Measurements from ENCODE around the gene CXXC4.

CXXC4 gene

GRCh38 chr4:104490770-104491480 lies 3.8 kb downstream of the CXXC4 start:
- DNase-seq: peak; percentile 24
- in situ Hi-C loops (cut with HindIII; ENCODE audit: low pct_ligation_motif_present, low pct_unique_long_range_greater_than_20kb, low sequenced_read_pairs): no loop called here

GRCh38 chr4:104490096-104490769 lies 4.5 kb downstream of the CXXC4 start:
- in situ Hi-C loops (cut with HindIII; ENCODE audit: low pct_ligation_motif_present, low pct_unique_long_range_greater_than_20kb, low sequenced_read_pairs): no loop called here
- no peak for DNase-seq

GRCh38 chr4:104489731-104490095 lies 5.0 kb downstream of the CXXC4 start:
- in situ Hi-C loops (cut with HindIII; ENCODE audit: low pct_ligation_motif_present, low pct_unique_long_range_greater_than_20kb, low sequenced_read_pairs): no loop called here

GRCh38 chr4:104488151-104488550 lies 6.5 kb downstream of the CXXC4 start:
- in situ Hi-C loops (cut with HindIII; ENCODE audit: low pct_ligation_motif_present, low pct_unique_long_range_greater_than_20kb, low sequenced_read_pairs): no loop called here
- DNase-seq: no peak

More at GRCh38 chr4:104489731-104490095, 5.0 kb downstream of the CXXC4 start:
- no peak for DNase-seq

GRCh38 chr4:104486716-104487504 lies 7.8 kb downstream of the CXXC4 start:
- in situ Hi-C loops (cut with HindIII; ENCODE audit: low pct_ligation_motif_present, low pct_unique_long_range_greater_than_20kb, low sequenced_read_pairs): no loop called here

GRCh38 chr4:104475652-104476051 lies 19.0 kb downstream of the CXXC4 start:
- no peak for DNase-seq
- in situ Hi-C loops (cut with HindIII; ENCODE audit: low pct_ligation_motif_present, low pct_unique_long_range_greater_than_20kb, low sequenced_read_pairs): no loop called here

More at GRCh38 chr4:104486716-104487504, 7.8 kb downstream of the CXXC4 start:
- no peak for DNase-seq

- no peak for DNase-seq
- in situ Hi-C loops (cut with HindIII; ENCODE audit: low pct_ligation_motif_present, low pct_unique_long_range_greater_than_20kb, low sequenced_read_pairs): no loop called here
These were observed 21.9 kb downstream of the CXXC4 start for GRCh38 chr4:104472766-104473165.

GRCh38 chr4:104470770-104471169 lies 23.9 kb downstream of the CXXC4 start:
- in situ Hi-C loops (cut with HindIII; ENCODE audit: low pct_ligation_motif_present, low pct_unique_long_range_greater_than_20kb, low sequenced_read_pairs): no loop called here
- no peak for DNase-seq

GRCh38 chr4:104469794-104470193 lies 24.9 kb downstream of the CXXC4 start:
- in situ Hi-C loops (cut with HindIII; ENCODE audit: low pct_ligation_motif_present, low pct_unique_long_range_greater_than_20kb, low sequenced_read_pairs): no loop called here
- no peak for DNase-seq

- in situ Hi-C loops (cut with HindIII; ENCODE audit: low pct_ligation_motif_present, low pct_unique_long_range_greater_than_20kb, low sequenced_read_pairs): no loop called here
- no peak for DNase-seq
These were observed 29.1 kb downstream of the CXXC4 start for GRCh38 chr4:104465619-104466018.

GRCh38 chr4:104465201-104465600 lies 29.5 kb downstream of the CXXC4 start:
- DNase-seq: no peak
- in situ Hi-C loops (cut with HindIII; ENCODE audit: low pct_ligation_motif_present, low pct_unique_long_range_greater_than_20kb, low sequenced_read_pairs): no loop called here

GRCh38 chr4:104462641-104463040 lies 32.1 kb downstream of the CXXC4 start:
- in situ Hi-C loops (cut with HindIII; ENCODE audit: low pct_ligation_motif_present, low pct_unique_long_range_greater_than_20kb, low sequenced_read_pairs): no loop called here
- DNase-seq: no peak

- in situ Hi-C loops (cut with HindIII; ENCODE audit: low pct_ligation_motif_present, low pct_unique_long_range_greater_than_20kb, low sequenced_read_pairs): no loop called here
- no peak for DNase-seq
These were observed 37.2 kb downstream of the CXXC4 start for GRCh38 chr4:104457308-104457981.

GRCh38 chr4:104451573-104451972 lies 43.1 kb downstream of the CXXC4 start:
- peak; percentile 4 for DNase-seq
- in situ Hi-C loops (cut with HindIII; ENCODE audit: low pct_ligation_motif_present, low pct_unique_long_range_greater_than_20kb, low sequenced_read_pairs): no loop called here

- DNase-seq: no peak
- in situ Hi-C loops (cut with HindIII; ENCODE audit: low pct_ligation_motif_present, low pct_unique_long_range_greater_than_20kb, low sequenced_read_pairs): no loop called here
These were observed 45.2 kb downstream of the CXXC4 start for GRCh38 chr4:104449537-104449936.

GRCh38 chr4:104447294-104447693 lies 47.4 kb downstream of the CXXC4 start:
- in situ Hi-C loops (cut with HindIII; ENCODE audit: low pct_ligation_motif_present, low pct_unique_long_range_greater_than_20kb, low sequenced_read_pairs): no loop called here
- no peak for DNase-seq

- no peak for DNase-seq
- in situ Hi-C loops (cut with HindIII; ENCODE audit: low pct_ligation_motif_present, low pct_unique_long_range_greater_than_20kb, low sequenced_read_pairs): no loop called here
These were observed 48.0 kb downstream of the CXXC4 start for GRCh38 chr4:104446431-104447278.

- in situ Hi-C loops (cut with HindIII; ENCODE audit: low pct_ligation_motif_present, low pct_unique_long_range_greater_than_20kb, low sequenced_read_pairs): no loop called here
- no peak for DNase-seq
These were observed 50.0 kb downstream of the CXXC4 start for GRCh38 chr4:104444685-104445084.

Measured in ACHN (cell line).